Retinal pigment epithelial cell (primary cell): Measurements from ENCODE around the gene ST6GAL1.

Source experiments
- DNase-seq: peaks from one replicate; pipeline ENCODE4 v3.0.0-alpha.2; 2010; ENCODE audit warnings: low read depth
- H3K4me3 ChIP-seq: 2 replicates; pipeline ENCODE4 v1.5.1; 2011; ENCODE audit warnings: mild to moderate bottlenecking, low read length, control low read depth, moderate library complexity
- CTCF ChIP-seq: conservative IDR thresholded peaks from 2 replicates; pipeline ENCODE4 v1.5.1; 2011; ENCODE audit warnings: low read depth, low read length, control low read depth, inconsistent platforms

Gene ST6GAL1

GRCh38 chr3:187066228-187066995 is 136.1 kb downstream of the ST6GAL1 start:
- TF ChIP-seq CTCF: peak; percentile 52
- peak; percentile 55 for DNase-seq
- H3K4me3 ChIP-seq: no peak overlapping the region

- TF ChIP-seq CTCF: no peak
Measured at GRCh38 chr3:187068787-187069186, 138.5 kb downstream of the ST6GAL1 start.

GRCh38 chr3:187069857-187070516 is 139.7 kb downstream of the ST6GAL1 start:
- DNase-seq: no peak
- no peak overlapping the region for H3K4me3 ChIP-seq
- TF ChIP-seq CTCF: no peak

More at GRCh38 chr3:187068787-187069186, 138.5 kb downstream of the ST6GAL1 start:
- H3K4me3 ChIP-seq: no peak overlapping the region
- no peak for DNase-seq

- DNase-seq: no peak
- no peak overlapping the region for H3K4me3 ChIP-seq
- no peak for TF ChIP-seq CTCF
Measured at GRCh38 chr3:187072102-187072501, 141.8 kb downstream of the ST6GAL1 start.

GRCh38 chr3:187072511-187072910 is 142.2 kb downstream of the ST6GAL1 start:
- DNase-seq: no peak
- H3K4me3 ChIP-seq: no peak overlapping the region
- TF ChIP-seq CTCF: no peak

GRCh38 chr3:187073581-187074098 is 143.3 kb downstream of the ST6GAL1 start:
- DNase-seq: no peak
- no peak for TF ChIP-seq CTCF
- H3K4me3 ChIP-seq: no peak overlapping the region
